Astrocyte of the cerebellum (primary cell): ENCODE data around the gene SORL1.

Experiments
- DNase-seq: peaks from one replicate; pipeline ENCODE4 v3.0.0-alpha.2; 2011; ENCODE audit warnings: low read depth
- H3K4me3 ChIP-seq: 2 replicates; pipeline ENCODE4 v1.5.1; 2011; ENCODE audit warnings: mild to moderate bottlenecking, low read depth, low read length, moderate library complexity
- in situ Hi-C: cut with HindIII; loops from 2 replicates; pipeline ENCODE4 v1.10.0; 2017; ENCODE audit warnings: low sequenced_read_pairs
- TF ChIP-seq, protein P1 (sequence below): IDR thresholded peaks from 2 replicates; pipeline ENCODE4 v1.5.1; 2012; ENCODE audit warnings: low read length, low read depth, moderate library complexity, mild to moderate bottlenecking; ENCODE audit errors: missing control alignments

Gene SORL1

DNA sequence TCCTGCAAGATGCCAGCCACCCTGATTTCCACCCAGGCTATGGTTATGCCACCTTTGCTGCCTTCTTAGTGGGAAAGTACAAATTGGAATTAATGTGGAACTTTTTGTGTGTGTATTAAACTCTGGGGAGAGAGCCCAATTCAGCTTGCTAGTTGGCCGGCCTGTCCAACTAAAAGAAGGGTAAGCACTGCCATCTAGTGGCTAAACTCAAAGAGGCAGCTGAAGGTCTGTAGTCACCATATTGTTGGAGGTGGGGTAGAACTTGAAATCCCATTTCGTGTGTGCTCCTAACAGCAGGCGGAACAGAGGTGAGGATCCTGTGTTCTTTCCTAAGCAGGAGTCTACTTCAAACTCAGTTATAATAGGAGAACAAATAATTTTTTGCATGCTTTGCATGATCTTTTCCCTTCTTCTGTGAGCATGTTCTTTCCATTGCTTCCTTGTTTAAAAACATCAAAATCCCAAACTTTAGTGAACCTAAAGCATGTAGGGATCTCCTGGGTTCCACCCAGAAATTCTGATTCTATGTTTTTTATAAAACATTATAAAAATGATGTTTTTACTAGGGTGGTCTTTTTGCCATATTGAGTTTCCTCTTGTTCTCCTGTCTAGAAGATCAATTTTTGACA is 139.4 kb downstream of the SORL1 start:
- peak; percentile 70 for DNase-seq
- TF ChIP-seq, protein P1, sequence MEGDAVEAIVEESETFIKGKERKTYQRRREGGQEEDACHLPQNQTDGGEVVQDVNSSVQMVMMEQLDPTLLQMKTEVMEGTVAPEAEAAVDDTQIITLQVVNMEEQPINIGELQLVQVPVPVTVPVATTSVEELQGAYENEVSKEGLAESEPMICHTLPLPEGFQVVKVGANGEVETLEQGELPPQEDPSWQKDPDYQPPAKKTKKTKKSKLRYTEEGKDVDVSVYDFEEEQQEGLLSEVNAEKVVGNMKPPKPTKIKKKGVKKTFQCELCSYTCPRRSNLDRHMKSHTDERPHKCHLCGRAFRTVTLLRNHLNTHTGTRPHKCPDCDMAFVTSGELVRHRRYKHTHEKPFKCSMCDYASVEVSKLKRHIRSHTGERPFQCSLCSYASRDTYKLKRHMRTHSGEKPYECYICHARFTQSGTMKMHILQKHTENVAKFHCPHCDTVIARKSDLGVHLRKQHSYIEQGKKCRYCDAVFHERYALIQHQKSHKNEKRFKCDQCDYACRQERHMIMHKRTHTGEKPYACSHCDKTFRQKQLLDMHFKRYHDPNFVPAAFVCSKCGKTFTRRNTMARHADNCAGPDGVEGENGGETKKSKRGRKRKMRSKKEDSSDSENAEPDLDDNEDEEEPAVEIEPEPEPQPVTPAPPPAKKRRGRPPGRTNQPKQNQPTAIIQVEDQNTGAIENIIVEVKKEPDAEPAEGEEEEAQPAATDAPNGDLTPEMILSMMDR = peak; percentile 84
- H3K4me3 ChIP-seq = no peak overlapping the region
- in situ Hi-C loops = no loop called here

DNA sequence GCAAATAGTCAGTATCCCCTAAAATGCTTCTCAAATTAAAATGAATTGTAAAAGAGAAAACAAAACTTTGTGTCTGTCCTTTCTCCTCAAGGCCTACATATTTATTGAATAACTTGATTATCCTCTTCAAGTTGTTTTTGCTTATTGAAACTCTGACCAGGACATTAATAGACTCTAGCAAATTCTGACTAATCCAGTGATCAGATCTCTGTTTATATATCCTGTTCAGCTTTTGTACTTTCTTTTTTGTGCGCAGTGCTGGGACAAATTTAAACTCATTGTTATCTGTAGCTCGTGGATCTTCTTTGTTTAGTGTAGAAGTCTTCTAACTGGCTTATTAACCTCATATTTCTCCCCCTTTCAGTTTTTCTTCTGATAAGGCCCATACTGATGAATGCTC is 140.6 kb downstream of the SORL1 start:
- no peak for DNase-seq
- TF ChIP-seq, protein P1 = no peak
- no peak overlapping the region for H3K4me3 ChIP-seq
- in situ Hi-C loops = no loop called here

DNA sequence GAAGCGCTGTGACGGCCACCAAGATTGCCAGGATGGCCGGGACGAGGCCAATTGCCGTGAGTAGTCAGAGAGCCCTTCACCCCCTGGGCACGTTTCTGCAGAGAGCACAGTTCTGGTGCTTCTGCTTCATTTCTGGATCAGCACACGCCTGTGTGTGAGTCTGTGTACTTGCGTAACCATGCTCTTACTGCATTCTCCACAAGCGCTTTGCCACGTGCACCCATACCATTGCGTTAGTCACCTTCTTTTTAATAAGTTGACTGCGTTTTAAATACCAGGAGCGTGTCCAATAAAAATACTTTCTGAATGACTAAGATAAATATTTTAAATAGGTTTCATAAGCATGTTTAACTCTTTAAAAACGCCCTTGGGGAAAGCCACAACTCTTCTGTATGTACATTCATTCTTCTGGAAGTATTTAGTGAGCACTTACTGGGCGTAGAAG is 143.6 kb downstream of the SORL1 start:
- TF ChIP-seq, protein P1 = no peak
- in situ Hi-C loops = no loop called here
- peak; percentile 96 for DNase-seq
- no peak overlapping the region for H3K4me3 ChIP-seq

DNA sequence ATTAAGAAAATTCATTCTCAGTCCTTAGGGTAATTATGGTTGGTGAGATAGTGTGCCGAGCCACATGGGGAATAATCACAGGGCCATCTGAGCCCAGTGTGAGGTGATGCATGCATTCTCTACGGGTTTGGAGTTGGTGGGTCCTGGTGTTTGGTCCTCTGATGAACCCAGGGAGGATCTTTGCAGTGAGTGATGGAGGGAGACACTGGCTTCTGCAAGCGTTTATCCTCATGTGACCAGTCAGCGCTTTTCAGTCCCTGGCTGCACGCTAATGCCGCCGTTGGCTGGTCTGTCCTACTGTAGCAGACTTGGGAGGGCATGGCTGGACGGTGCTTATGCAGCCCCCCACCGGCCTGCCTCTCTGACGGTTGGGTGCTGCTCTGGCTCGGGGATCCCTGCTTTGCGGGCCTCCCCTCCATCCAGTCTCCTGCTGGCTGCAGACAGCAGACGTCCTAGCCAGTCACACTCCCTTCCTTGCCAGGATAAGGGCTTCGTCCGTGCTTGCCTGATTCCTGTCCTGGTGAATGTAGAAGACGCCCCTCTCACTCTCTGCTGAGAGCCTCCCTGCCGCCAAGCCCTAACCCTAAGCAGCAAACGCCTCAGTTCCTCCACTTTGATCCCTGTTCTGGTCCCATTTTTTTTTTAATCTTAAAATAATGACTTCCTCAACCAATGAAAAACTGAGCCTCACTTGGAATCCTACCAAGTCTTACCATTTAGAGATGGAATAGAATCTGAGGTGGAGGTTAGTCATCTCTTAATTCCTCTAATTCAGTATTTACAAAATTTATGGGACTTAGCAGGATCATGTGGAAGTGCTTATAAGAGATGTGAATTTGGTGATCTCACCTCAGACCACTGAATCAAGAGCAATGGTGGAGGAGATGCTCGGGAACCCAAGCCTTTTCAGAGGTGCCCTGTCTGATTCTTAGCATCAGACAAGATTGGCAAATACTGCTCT is 144.4 kb downstream of the SORL1 start:
- in situ Hi-C loops = no loop called here
- TF ChIP-seq, protein P1 = no peak
- H3K4me3 ChIP-seq = no peak overlapping the region
- DNase-seq = no peak

DNA sequence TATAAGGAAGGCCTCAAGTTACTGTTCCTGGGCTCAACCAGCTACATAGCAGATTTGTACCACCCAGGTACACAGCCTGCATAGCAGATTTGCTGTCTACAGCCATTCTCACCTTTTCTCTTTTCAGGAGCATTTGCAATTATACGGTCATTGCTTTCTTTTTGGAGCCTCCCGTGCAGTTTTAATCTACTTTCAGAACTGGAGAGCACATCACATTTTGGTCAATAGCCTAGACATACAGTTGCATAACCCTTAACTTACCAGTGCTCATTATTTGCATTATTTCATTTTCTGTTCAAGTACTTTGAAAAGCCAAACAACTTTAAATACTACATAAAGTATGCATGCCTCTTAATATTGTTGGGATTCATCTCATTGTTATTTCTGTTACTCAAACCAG is 151.2 kb downstream of the SORL1 start:
- in situ Hi-C loops = no loop called here
- no peak overlapping the region for H3K4me3 ChIP-seq

DNA sequence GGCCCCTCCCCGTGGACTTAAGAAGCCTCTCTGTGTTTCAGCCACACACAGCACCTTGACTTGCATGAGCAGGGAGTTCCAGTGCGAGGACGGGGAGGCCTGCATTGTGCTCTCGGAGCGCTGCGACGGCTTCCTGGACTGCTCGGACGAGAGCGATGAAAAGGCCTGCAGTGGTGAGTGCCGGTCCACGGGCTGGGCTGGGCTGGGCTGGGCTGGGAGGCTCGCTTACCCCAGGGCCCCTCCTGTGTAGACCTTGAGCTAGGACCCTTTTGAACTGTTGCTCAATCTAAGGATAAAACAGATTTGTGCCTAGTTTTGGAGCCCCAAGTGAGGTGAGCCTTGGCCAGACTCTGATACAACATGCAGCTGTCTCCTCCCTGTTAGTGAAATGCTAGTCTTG is 152.0 kb downstream of the SORL1 start:
- in situ Hi-C loops = no loop called here
- TF ChIP-seq, protein P1 = no peak
- DNase-seq = no peak
- H3K4me3 ChIP-seq = no peak overlapping the region

More for the DNA sequence above, 151.2 kb downstream of the SORL1 start:
- no peak for DNase-seq
- TF ChIP-seq, protein P1 = no peak
